SK-N-MC (cell line): ENCODE data around the gene MATN3.

Experiments used
- DNase-seq: peaks from one replicate; pipeline ENCODE4 v3.0.0-alpha.2; 2011; ENCODE audit warnings: low read depth, low spot score
- H3K27ac ChIP-seq: fragments of 200-600 bp; sonication (generic); 2 replicates; pipeline ENCODE4 v1.5.1; 2016; ENCODE audit warnings: mixed run types
- H3K36me3 ChIP-seq: fragments of 200-600 bp; sonication (generic); 2 replicates; pipeline ENCODE4 v1.6.1; 2017; ENCODE audit warnings: antibody characterized with exemption, low read length, mixed read lengths; ENCODE audit not compliant: insufficient read depth
- H3K4me3 ChIP-seq: fragments of 200-600 bp; sonication (generic); 2 replicates; pipeline ENCODE4 v1.5.1; 2016
- H3K9ac ChIP-seq: fragments of 200-600 bp; sonication (generic); 2 replicates; pipeline ENCODE4 v1.8.0; 2017; ENCODE audit warnings: mixed run types, mixed read lengths; ENCODE audit not compliant: insufficient read length
- H3K9me3 ChIP-seq: fragments of 200-600 bp; sonication (generic); 2 replicates; pipeline ENCODE4 v1.6.1; 2017; ENCODE audit warnings: low read depth, mild to moderate bottlenecking, antibody characterized with exemption, low read length, moderate library complexity, mixed read lengths
- EZH2 ChIP-seq: fragments of 200-600 bp; sonication (generic); IDR thresholded peaks from one replicate; pipeline ENCODE4 v1.6.1; 2017; ENCODE audit warnings: antibody characterized with exemption
- FOXP2 ChIP-seq: optimal IDR thresholded peaks from 2 replicates; pipeline ENCODE3; 2011; ENCODE audit warnings: mild to moderate bottlenecking, moderate library complexity; ENCODE audit not compliant: insufficient read depth; ENCODE audit errors: extremely low read length, control extremely low read depth
- POLR2AphosphoS5 ChIP-seq: IDR thresholded peaks from 2 replicates; pipeline ENCODE4 v1.6.1; 2012; ENCODE audit warnings: mild to moderate bottlenecking, low read depth, low read length, borderline replicate concordance

The MATN3 gene

GRCh38 chr2:20030224-20030623 lies 17.8 kb upstream of the MATN3 start:
- no peak for DNase-seq
- Histone ChIP-seq H3K27ac (no peak overlapping the region), H3K9ac (no peak overlapping the region), H3K4me3 (no peak overlapping the region), H3K36me3 (peaks cover 81% of the 10 kb centered on the region), H3K9me3 (peaks cover 22% of the 10 kb centered on the region)
- no peak for TF ChIP-seq FOXP2
- no peak for TF ChIP-seq EZH2
- no peak for TF ChIP-seq POLR2AphosphoS5

GRCh38 chr2:20027705-20028434 lies 15.4 kb upstream of the MATN3 start:
- no peak for DNase-seq
- no peak for TF ChIP-seq EZH2
- TF ChIP-seq FOXP2, result no peak
- TF ChIP-seq POLR2AphosphoS5, result no peak
- no peak overlapping the region for H3K9ac ChIP-seq
- H3K36me3 ChIP-seq, result peaks cover 57% of the 10 kb centered on the region
- no peak overlapping the region for H3K4me3 ChIP-seq
- peaks cover 22% of the 10 kb centered on the region for H3K9me3 ChIP-seq
- no peak overlapping the region for H3K27ac ChIP-seq

DNA sequence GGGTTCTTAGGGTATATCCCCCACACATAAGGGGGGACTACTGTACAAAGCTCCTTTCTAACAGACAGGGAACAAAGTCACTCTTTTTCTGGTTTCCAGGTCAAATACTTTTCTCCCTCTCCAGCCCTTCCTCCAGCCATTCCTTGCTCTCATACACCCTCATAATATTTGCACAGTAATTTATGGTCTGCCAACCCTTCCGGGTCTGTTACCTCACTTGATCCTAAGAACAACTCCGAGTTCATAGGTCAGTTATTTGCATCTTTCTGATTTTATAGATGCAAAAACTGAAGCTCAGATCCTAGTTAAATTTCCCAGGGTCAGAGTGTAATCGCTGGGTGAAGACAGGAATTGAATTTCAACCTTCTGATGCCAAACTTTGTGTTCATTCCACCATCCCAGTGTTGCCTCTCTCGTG lies 14.8 kb upstream of the MATN3 start:
- H3K36me3 ChIP-seq, result peaks cover 51% of the 10 kb centered on the region
- peaks cover 22% of the 10 kb centered on the region for H3K9me3 ChIP-seq
- TF ChIP-seq EZH2 (no peak), FOXP2 (no peak)
- no peak for DNase-seq
- no peak overlapping the region for H3K9ac ChIP-seq
- no peak overlapping the region for H3K4me3 ChIP-seq
- no peak overlapping the region for H3K27ac ChIP-seq

- Histone ChIP-seq H3K36me3 (peaks cover 31% of the 10 kb centered on the region), H3K9me3 (peaks cover 17% of the 10 kb centered on the region), H3K9ac (no peak overlapping the region), H3K4me3 (no peak overlapping the region), H3K27ac (no peak overlapping the region)
- DNase-seq, result no peak
- no peak for TF ChIP-seq POLR2AphosphoS5
- TF ChIP-seq FOXP2, result no peak
- TF ChIP-seq EZH2, result no peak
These were observed 12.8 kb upstream of the MATN3 start for GRCh38 chr2:20025065-20025786.

DNA sequence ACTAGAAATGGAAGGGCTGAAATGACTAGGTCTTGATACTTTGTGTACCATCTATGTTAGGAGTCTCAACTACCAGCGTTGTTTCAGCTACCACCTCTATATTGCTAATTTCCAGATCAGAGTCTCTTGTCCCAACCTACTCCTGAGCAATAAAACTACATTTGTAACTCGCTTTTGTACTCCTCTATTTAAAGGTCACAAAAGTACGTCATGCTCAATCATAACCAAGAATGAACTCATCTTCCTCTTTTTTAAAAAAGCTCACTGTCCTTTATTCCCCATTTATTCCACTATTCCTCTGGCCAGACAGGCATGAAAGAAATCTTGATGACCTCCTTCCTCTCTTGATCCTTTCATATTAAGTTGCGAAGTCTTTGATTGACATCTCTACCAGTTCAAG lies 11.2 kb upstream of the MATN3 start:
- H3K27ac ChIP-seq, result no peak overlapping the region
- DNase-seq, result no peak
- TF ChIP-seq POLR2AphosphoS5 (no peak), EZH2 (no peak), FOXP2 (no peak)

DNA sequence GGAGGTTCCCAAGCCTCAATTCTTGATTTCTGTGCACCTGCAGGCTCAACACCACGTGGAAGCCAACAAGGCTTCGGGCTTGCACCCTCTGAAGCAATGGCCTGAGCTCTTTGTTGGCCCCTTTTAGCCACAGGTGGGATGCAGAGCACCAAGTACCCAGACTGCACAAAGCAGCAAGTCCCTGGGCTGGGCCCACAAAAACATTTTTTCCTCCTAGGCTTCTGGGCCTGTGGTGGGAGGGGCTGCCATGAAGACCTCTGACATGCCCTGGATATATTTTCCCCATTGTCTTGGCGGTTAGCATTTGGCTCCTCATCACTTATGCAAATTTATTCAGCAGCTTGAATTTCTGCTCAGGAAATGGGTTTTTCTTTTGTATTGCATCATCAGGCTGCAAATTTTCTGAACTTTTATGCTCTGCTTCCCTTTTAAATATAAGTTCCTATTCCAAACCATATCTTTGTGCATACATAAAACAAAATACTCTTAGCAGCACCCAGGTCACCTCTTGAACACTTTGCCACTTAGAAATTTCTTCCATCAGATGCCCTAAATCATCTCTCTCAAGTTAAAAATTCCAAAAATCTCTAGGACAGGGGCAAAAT lies 9.0 kb upstream of the MATN3 start:
- H3K9ac ChIP-seq, result no peak overlapping the region
- no peak for DNase-seq
- TF ChIP-seq FOXP2, result no peak
- TF ChIP-seq EZH2, result no peak
- TF ChIP-seq POLR2AphosphoS5, result no peak
- no peak overlapping the region for H3K4me3 ChIP-seq
- H3K9me3 ChIP-seq, result no peaks in the 10 kb centered on the region
- no peak overlapping the region for H3K27ac ChIP-seq
- no peaks in the 10 kb centered on the region for H3K36me3 ChIP-seq

More for the DNA sequence above, 11.2 kb upstream of the MATN3 start:
- Histone ChIP-seq H3K4me3 (no peak overlapping the region), H3K36me3 (peaks cover 15% of the 10 kb centered on the region), H3K9ac (no peak overlapping the region), H3K9me3 (0 out of 2 replicates have a peak, but pooled peaks cover 4% of the 10 kb centered on the region)

- no peak for DNase-seq
- no peak overlapping the region for H3K9ac ChIP-seq
- no peaks in the 10 kb centered on the region for H3K9me3 ChIP-seq
These were observed 7.3 kb upstream of the MATN3 start for GRCh38 chr2:20019747-20020146.

DNA sequence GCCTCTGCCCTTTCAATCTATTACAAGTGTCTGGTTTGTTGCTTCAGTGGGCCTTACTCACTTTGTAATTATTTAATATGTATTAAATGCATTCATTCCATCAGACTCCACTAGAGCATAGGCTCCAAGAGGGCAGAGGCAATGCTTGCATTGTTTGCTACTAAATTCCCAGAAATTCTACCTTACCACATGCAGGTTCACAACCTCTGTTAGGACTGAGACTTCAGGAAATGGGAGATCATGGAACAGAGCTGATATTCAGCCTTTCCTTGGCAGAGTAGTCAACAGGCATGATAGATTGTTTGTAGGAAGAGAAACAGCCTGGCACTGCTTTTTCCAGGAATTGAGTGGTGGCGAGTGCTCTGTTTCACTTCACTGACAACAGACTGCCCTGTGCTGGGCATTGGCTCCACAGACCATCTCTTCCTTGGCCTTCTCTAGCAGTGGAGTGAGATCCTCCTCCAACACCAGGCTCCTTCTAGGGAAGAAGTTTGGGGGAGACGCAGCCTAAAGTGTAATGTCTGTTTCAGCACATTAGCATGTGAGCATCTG lies 6.2 kb upstream of the MATN3 start:
- no peak overlapping the region for H3K9ac ChIP-seq
- no peaks in the 10 kb centered on the region for H3K36me3 ChIP-seq
- TF ChIP-seq POLR2AphosphoS5, result no peak
- H3K9me3 ChIP-seq, result no peaks in the 10 kb centered on the region
- H3K27ac ChIP-seq, result no peak overlapping the region
- no peak overlapping the region for H3K4me3 ChIP-seq
- DNase-seq, result no peak

More at GRCh38 chr2:20019747-20020146, 7.3 kb upstream of the MATN3 start:
- Histone ChIP-seq H3K4me3 (no peak overlapping the region), H3K36me3 (no peaks in the 10 kb centered on the region), H3K27ac (no peak overlapping the region)
- TF ChIP-seq FOXP2, result no peak
- TF ChIP-seq EZH2, result no peak
- TF ChIP-seq POLR2AphosphoS5, result no peak

DNA sequence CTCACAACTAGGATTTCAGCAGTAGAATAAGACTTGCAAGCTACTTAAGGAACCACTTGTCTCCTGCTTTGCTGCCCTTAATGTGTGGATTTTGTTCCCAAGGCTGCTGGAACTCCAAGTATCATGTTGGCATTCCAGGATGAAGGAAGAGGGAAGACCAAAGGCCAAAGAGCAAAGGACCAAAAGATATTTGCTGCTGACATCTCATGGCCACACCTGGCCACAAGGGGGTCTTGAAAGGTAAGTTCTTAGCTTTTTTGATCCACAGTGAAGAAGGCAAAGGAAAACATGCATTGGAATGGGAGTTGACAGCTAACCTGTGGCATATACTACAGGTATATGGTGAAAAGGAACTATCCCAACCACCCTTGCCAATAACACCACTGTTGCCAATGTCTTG lies 3.9 kb upstream of the MATN3 start:
- no peak overlapping the region for H3K9ac ChIP-seq
- no peaks in the 10 kb centered on the region for H3K9me3 ChIP-seq
- no peak for DNase-seq
- no peak overlapping the region for H3K4me3 ChIP-seq
- H3K36me3 ChIP-seq, result no peaks in the 10 kb centered on the region
- H3K27ac ChIP-seq, result no peak overlapping the region
- TF ChIP-seq EZH2, result no peak
- TF ChIP-seq FOXP2, result no peak
- no peak for TF ChIP-seq POLR2AphosphoS5
